Aorta (tissue), 5 donors: ENCODE measurements around the gene PAFAH1B2. TPM values are rescaled to one million over a fixed set of nuclear protein-coding genes. Genes with fewer than 3 reads are reported as not detected.

Experiments used
- ATAC-seq: fragments of 200-7000 bp; cut with Tn5 transposase; one replicate; pipeline ENCODE4 v1.9.1; 2022; ENCODE audit warnings: moderate library complexity; ENCODE audit not compliant: low FRiP score
- DNase-seq, 2 donors: peaks; one replicate each; pipeline ENCODE4 v3.0.0-alpha.2; 2020
- H3K27ac ChIP-seq, 2 donors: one replicate each; pipeline ENCODE4 v1.5.1; 2013; ENCODE audit warnings: low read length in 2 of 2, mild to moderate bottlenecking in 2 of 2, moderate library complexity in 2 of 2, control low read depth in 1 of 2, inconsistent platforms in 1 of 2, low read depth in 1 of 2
- H3K27me3 ChIP-seq, 2 donors: one replicate each; pipeline ENCODE4 v1.6.1; 2013; ENCODE audit warnings: control low read depth in 1 of 2, low read length in 1 of 2, mild to moderate bottlenecking in 1 of 2, moderate library complexity in 1 of 2; ENCODE audit not compliant: insufficient read depth in 2 of 2, control insufficient read depth in 1 of 2
- H3K36me3 ChIP-seq, 2 donors: one replicate each; pipeline ENCODE4 v1.6.1; 2013; ENCODE audit warnings: control low read depth in 1 of 2, low read length in 1 of 2, mild to moderate bottlenecking in 1 of 2; ENCODE audit not compliant: insufficient read depth in 2 of 2, control insufficient read depth in 1 of 2
- H3K4me1 ChIP-seq, 2 donors: one replicate each; pipeline ENCODE4 v1.6.1; 2013; ENCODE audit warnings: low read length in 2 of 2, control low read depth in 1 of 2, mild to moderate bottlenecking in 1 of 2, moderate library complexity in 1 of 2; ENCODE audit not compliant: insufficient read depth in 2 of 2, control insufficient read depth in 1 of 2
- H3K4me3 ChIP-seq, 2 donors: one replicate each; pipeline ENCODE4 v1.5.1; 2013; ENCODE audit warnings: low read length in 2 of 2, control low read depth in 1 of 2, mild to moderate bottlenecking in 1 of 2
- H3K9me3 ChIP-seq: one replicate; pipeline ENCODE4 v1.6.1; 2013; ENCODE audit warnings: mild to moderate bottlenecking, low read length; ENCODE audit not compliant: control insufficient read depth
- WGBS, 2 donors: extraction: QIAGEN DNeasy Blood & Tissue Kit; methylation state at CpG; one replicate each; pipeline ENCODE4 v1.1.7; 2013; 5-methylcytosine and 5-hydroxymethylcytosine counted together
- intact Hi-C, 2 donors: fragments of 100-400 bp; cut with DNase I; formaldehyde crosslinking; loops; one replicate each; pipeline versions ENCODE4 v1.14.2 to v1.15.0; 2022
- polyA plus RNA-seq, 2 donors: library from polyadenylated mRNA; stranded (reverse); fragments of 200-250 nt; gene quantifications; one replicate each; pipeline ENCODE4 v1.2.3, GENCODE V29; 2013
- total RNA-seq, 2 donors: library from RNA; stranded (reverse); fragmentation: NEBNext Ultra II Directional; extraction: Animal tissue kit (Norgen Biotek cat#: 25700); gene quantifications; one replicate each; pipeline ENCODE4 v1.2.1, GENCODE V29; 2021
- donor health status: healthy with polysubstance abuse.
- donor health status: Bipolar disorder and iron deficiency.
- donor health status: DM: no; HTN: no; CAD: no.
- donor health status: DM: no; HTN: no; CAD: no.
- donor health status: DM: yes; HTN: yes; CAD: no.

Gene PAFAH1B2
- total and polyA plus RNA-seq, 4 donors = 18.2 to 73.5 (median 45.2) TPM

DNA sequence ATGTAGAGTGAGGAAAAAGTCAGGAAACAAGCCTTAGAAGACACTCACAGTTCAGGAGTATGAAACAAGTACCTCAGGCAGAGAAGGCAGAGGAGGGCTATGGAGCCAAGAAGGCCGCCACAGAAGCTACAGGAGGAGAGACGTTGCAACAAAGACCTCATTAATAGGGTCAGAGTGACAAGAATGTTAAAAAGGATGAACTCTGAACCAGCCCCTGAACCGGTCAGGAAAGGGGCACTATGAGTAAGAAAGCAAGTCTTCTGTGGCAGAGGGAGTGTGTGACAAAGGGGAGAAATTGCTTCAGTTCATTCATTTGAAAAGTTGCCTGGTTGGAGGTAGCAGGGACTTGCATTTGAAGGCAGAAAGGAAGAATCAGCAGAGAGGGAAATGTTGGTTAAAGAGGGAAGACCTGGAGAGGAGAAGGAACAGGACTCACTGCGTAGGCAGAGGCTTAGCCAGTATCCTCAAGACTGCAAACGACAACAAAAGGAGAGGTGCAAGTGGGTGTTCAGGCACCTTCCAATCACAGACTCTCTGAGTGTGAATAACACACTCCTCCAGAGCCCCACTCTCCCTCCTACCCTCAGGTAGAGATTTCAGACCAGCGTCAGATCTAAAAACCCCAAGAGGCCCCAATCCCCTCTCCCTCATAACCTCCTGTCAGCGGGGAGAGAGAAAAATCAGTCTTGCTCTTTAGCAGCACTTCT, 70.5 kb downstream of the PAFAH1B2 start:
- 90 to 92% methylated on average over 7 of the region's 7 CpGs for WGBS, 2 donors
- DNase-seq (peak in 1 of 2 donors; percentile 16), ATAC-seq (no peak)
- Histone ChIP-seq H3K27ac (peak overlapping the region; percentile 17 to 49), H3K9me3 (no peaks in the 10 kb centered on the region), H3K4me1 (peaks cover 4 to 13% of the 10 kb centered on the region in 2 donors), H3K36me3 (no peaks in the 10 kb centered on the region), H3K27me3 (no peaks in the 10 kb centered on the region), H3K4me3 (no peak overlapping the region)
- intact Hi-C loops = no loop called here

DNA sequence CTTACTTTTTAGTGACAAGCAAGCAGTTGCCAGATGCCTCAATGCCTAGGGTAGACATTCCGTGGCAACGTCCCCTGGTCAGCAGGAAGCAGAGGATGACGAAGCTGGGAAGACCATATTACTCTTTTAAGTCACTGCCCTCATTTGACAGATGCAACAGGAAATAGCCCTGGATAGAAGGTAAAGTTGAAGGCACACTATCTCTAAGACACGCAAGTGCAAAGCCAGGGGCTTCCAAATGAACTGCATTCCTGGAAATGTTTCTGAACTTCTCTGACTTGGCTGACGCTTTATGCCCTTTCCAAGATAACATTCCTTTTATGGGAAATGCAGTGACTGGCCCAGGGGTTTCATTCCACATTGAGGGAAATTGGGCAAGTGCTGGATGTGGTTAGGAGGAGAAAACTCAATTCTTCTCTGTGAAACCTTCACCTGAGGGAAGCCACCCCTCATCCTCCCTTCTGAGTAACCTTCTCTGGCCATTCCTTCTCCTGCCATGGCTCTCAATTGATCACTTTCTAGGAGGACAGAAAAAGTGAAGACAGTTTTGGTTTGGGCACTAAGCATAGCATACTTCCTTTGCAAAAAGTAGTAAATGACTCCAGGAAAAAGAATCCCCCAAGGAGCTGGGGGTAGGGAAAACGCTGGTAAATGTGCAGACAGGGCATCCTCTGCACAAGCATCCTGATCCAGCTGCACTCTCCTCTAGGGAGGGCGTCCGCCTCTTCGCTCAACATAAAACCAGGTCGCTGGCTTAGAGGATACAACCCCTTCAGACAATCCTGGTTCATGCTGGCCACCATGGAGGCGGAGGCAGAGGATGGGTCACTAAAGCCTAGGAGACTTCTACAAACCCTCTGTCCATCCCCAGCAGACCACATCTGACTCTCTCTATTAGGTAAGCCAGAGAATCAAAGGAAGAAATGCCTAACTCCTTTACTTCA, 73.3 kb downstream of the PAFAH1B2 start:
- Histone ChIP-seq H3K4me1 (peaks cover 4 to 16% of the 10 kb centered on the region in 2 donors), H3K4me3 (no peak overlapping the region), H3K27ac (peak overlapping the region; percentile 51 to 100), H3K9me3 (no peaks in the 10 kb centered on the region), H3K27me3 (no peaks in the 10 kb centered on the region), H3K36me3 (no peaks in the 10 kb centered on the region)
- WGBS, 2 donors = 10 to 17% methylated on average over 11 of the region's 11 CpGs
- ATAC-seq = peak; percentile 31
- intact Hi-C loops = loop anchor here in 1 of 2 donors (2.0 kb wide), 1 partner anchor 19 kb away; the partner anchor contains the start of gene TAGLN
- DNase-seq = peak in 1 of 2 donors; percentile 69

DNA sequence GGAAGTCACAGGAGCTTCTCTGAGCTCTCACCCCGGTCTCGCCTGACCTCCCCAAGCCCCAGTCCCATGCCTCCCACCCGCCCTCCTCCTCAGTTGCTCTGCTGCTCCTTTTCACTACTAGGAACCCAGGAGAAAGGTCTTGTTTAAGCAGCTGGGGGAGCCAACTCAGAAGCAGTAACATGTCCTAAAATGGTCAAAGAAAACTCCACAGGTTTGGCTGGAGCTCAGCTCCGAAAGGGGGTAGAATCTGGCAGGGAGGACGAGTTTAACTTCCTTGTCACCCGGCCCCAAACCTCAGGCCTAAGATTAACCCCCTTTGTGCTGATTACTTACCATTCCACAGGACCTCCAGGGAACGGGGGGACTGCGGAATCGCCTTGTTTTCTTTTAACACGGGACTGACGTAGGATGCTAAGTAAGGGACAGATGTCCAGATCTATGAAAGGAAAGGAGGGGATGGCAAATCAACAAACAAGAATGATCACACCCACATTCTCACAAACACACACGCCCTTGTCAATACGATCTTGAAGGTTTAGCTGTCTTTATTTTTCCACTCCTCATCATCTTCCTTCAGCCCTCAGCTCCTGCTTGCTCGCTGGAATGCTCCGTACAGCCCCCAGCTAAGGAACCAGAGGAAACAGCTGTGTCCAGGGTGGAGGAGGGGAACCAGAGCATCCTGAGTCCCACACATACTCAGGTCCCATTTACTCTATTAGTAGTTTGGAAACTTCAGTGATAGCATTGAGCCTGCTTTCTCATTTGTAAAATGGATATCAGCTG, 74.2 kb downstream of the PAFAH1B2 start:
- H3K27ac ChIP-seq = peak overlapping the region; percentile 92 to 100
- intact Hi-C loops = loop anchor here in 1 of 2 donors (2.0 kb wide), 1 partner anchor 20 kb away; the partner anchor contains the start of gene TAGLN
- H3K36me3 ChIP-seq = no peaks in the 10 kb centered on the region
- ATAC-seq (peak; percentile 28), DNase-seq (peak; percentile 75 to 81)
- no peaks in the 10 kb centered on the region for H3K9me3 ChIP-seq
- no peaks in the 10 kb centered on the region for H3K27me3 ChIP-seq
- peaks cover 4 to 16% of the 10 kb centered on the region in 2 donors for H3K4me1 ChIP-seq
- WGBS, 2 donors = 8 to 9% methylated on average over 15 of the region's 15 CpGs
- no peak overlapping the region for H3K4me3 ChIP-seq

DNA sequence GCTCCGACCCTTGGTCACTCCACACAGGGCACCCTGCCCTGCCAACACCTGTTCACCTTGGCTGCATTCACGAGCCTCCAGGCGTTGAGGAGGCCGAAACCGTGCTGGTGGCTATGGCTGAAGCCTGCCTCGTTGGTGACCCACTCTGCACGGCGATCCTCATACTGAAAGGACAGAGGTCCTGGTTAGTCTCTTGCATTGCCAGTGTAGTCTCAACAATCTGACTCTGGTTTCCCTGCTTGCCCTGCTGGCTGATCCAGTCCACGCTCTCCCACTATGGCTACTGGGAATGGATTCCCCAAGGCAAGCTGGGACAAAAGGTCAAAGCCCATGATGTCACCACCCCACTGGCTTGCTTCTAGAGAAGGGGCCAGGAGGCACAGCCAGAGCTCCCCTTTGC, 74.9 kb downstream of the PAFAH1B2 start:
- H3K4me1 ChIP-seq = peaks cover 4 to 16% of the 10 kb centered on the region in 2 donors
- H3K9me3 ChIP-seq = no peaks in the 10 kb centered on the region
- DNase-seq (peak in 1 of 2 donors; percentile 66), ATAC-seq (no peak)
- intact Hi-C loops = loop anchor here in 1 of 2 donors (2.0 kb wide), 1 partner anchor 20 kb away; the partner anchor contains the start of gene TAGLN
- H3K4me3 ChIP-seq = no peak overlapping the region
- no peaks in the 10 kb centered on the region for H3K36me3 ChIP-seq
- H3K27ac ChIP-seq = peak overlapping the region; percentile 92 to 100
- WGBS, 2 donors = 79 to 80% methylated on average over 9 of the region's 9 CpGs
- H3K27me3 ChIP-seq = no peaks in the 10 kb centered on the region

DNA sequence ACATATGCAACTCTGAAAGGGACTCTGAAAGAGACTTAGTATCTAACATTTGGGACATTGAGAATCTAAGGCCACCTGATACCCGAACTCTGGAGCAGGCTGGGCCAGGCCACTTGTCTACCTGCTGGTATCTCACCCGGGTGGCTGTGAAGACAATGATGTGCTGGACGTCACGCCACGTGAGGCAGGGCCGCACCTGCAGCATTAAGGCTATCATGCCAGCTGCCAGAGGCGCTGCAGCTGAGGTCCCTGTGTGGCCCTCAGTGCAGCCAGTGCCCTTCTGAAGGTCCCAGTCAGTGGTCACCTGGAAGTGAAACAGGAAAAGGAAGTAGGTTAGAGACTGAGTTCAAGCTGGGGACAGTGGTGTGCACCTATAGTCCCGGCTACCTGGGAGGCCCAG, 75.4 kb downstream of the PAFAH1B2 start:
- H3K27ac ChIP-seq = peak overlapping the region; percentile 92 to 100
- peak in 1 of 2 donors; percentile 66 for DNase-seq
- H3K27me3 ChIP-seq = no peaks in the 10 kb centered on the region
- no peaks in the 10 kb centered on the region for H3K9me3 ChIP-seq
- intact Hi-C loops = loop anchor here in 1 of 2 donors (2.0 kb wide), 1 partner anchor 21 kb away; the partner anchor contains the start of gene TAGLN
- no peak overlapping the region for H3K4me3 ChIP-seq
- peaks cover 4 to 16% of the 10 kb centered on the region in 2 donors for H3K4me1 ChIP-seq
- WGBS, 2 donors = 84 to 85% methylated on average over 8 of the region's 8 CpGs
- ATAC-seq = no peak
- no peaks in the 10 kb centered on the region for H3K36me3 ChIP-seq

DNA sequence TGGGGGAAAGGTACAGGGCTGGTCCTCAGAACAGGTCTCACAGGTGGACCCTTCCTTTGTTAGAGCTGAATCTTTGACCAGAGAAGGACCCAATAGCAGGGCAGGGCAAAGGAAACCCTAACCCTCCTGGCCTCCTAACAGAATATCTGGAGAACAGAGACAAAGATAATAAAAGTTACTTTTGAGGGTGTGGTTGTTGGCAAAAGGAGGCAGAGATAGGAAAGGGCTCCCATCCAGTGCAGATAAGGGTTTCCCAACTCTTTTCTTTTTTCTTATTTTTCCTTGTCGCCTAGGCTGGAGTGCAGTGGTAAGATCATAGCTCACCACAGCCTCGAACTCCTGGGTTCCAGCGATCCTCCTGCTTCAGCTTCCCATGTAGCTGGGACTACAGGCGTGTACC, 75.9 kb downstream of the PAFAH1B2 start:
- Histone ChIP-seq H3K27me3 (no peaks in the 10 kb centered on the region), H3K4me3 (no peak overlapping the region), H3K27ac (peak overlapping the region; percentile 92 to 100), H3K9me3 (no peaks in the 10 kb centered on the region), H3K36me3 (no peaks in the 10 kb centered on the region), H3K4me1 (peaks cover 4 to 16% of the 10 kb centered on the region in 2 donors)
- WGBS, 2 donors = 44 to 58% methylated on average over 4 of the region's 4 CpGs
- ATAC-seq (no peak), DNase-seq (no peak)
- intact Hi-C loops = loop anchor here in 1 of 2 donors (2.0 kb wide), 1 partner anchor 21 kb away; the partner anchor contains the start of gene TAGLN

DNA sequence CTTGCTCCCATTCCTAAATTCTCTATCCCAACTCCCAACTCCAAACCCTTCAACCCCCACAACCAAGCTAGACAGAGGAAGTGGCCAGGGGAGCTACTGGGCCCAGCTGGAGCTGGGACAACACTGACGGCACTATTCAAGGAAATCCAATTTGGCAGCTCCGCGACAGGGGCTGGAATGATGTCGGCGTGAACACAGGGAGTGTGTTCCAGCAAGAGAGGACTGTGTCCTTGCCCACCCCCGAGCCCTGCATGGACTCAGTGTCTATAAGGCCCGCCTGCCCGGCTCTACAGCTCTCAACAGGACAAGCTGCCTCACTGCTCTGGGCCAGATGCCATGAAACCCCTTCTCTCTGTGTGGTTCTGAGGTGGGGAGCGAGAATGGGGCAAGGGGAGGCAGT, 76.5 kb downstream of the PAFAH1B2 start:
- Histone ChIP-seq H3K4me3 (no peak overlapping the region), H3K27ac (peak overlapping the region; percentile 92 to 100), H3K9me3 (no peaks in the 10 kb centered on the region), H3K36me3 (no peaks in the 10 kb centered on the region), H3K27me3 (no peaks in the 10 kb centered on the region), H3K4me1 (peaks cover 4 to 16% of the 10 kb centered on the region in 2 donors)
- intact Hi-C loops = no loop called here
- DNase-seq = peak; percentile 89 to 91
- 0 to 8% methylated on average over 9 of the region's 9 CpGs for WGBS, 2 donors
- peak; percentile 81 for ATAC-seq
